HG03095 (cell line): Measurements from ENCODE around the gene SRRM5.
A peak's percentile ranks its signal among the peaks of the same experiment; 100 is the strongest.
"Not testable (repeated sequence)": the region's sequence is repeated elsewhere in the genome, so short reads cannot be mapped to it uniquely, and the experiment has no call there.

Experiments
- ATAC-seq: cut with Tn5 transposase; IDR thresholded peaks from one replicate; pipeline ENCODE4 v1.9.1; 2021; ENCODE audit warnings: moderate library complexity; ENCODE audit not compliant: unreplicated experiment

The SRRM5 gene

DNA sequence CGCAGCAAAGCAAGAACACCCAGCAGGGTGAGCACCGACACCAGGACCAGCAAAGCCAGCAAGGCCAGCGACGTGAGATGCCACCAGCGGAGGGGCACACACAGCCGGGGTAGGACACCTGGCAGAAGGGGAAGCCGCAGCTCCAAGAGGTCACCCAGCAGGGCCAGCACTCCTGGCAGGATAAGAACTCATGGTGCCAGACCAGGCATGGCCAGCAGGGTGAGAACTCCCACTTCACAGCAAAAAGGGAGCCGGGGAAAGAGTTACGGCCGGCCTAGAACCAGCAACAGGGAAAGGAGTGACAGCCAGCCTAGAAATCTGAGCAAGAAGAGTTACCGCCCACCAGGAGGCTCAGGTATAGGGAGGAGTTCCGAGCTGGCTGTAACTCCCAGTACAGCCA lies 486 bp downstream of the SRRM5 start:
- no peak for ATAC-seq

DNA sequence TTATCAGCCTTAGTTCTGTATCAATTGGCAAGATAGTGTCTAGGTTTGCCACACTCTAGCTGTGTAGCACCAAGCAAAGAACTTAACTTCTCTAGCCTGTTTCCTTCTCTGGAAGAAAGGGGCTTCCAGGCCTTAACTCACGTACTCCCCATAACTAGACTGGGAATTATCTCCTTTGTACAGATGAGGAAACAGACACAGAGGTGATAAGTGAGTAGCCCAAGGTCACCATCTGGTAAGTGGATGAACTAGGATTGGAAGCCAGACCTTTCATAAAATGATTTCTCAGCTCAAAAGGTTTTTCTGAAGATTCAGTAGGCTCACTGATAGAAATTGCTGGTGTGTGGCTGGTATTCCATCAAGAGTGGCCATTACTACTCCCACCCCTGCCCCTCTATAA lies 4.4 kb downstream of the SRRM5 start:
- ATAC-seq, result no peak

GRCh38 chr19:43616954-43617353 lies 5.1 kb downstream of the SRRM5 start:
- ATAC-seq, result no peak

- ATAC-seq, result peak; percentile 19
Observed at GRCh38 chr19:43618921-43619261, 7.0 kb downstream of the SRRM5 start.

- peak; percentile 50 for ATAC-seq
Observed at GRCh38 chr19:43619262-43620060, 7.6 kb downstream of the SRRM5 start, which contains the start of gene ZNF428. ZNF428 (minus strand) TSS chr19:43619629; CDS start chr19:43614304, 5,325 bp downstream.

DNA sequence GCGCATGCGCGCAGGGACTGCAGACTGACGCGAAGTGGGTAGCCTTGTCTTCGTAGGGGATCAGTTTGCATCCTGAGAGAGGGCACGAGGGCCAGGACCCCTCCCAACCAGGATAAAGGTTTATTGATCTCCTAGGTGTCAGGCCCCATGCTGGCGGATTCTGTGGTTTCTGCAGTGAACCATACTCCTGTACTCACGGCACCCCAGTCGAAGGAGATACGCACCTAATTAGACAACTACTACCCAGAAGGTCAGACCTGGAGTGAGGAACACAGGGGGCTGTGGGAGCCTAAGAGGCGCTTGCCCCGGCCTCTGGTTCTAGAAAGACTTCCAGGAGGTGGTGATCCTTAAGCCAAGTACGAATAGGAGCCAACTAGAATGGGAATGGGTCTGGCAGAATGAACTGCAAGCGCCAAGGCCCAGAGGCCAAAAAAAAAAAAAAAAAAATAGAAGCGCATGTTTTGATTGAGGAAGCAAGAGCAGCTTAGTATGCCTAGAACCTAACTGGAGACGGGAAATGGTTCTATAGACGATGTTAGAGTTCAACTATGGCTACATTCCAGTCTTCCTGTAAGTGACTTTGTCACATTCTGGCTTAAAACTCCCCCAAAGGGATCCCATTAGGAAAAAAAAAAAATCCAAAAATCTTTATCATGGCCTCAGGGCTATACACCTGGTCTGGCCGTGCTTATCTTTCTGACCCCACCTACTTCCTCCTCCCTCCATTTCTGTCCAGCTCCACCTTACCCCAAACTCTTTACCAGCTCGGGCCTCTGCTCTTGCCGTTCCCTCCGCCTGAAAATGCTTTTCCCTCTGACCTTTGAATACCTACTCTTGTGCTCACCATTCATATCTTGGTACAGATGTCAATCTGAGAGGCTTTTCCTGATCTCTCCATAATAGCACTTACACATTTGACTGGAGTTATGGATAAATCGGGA lies 8.4 kb downstream of the SRRM5 start:
- no peak for ATAC-seq

DNA sequence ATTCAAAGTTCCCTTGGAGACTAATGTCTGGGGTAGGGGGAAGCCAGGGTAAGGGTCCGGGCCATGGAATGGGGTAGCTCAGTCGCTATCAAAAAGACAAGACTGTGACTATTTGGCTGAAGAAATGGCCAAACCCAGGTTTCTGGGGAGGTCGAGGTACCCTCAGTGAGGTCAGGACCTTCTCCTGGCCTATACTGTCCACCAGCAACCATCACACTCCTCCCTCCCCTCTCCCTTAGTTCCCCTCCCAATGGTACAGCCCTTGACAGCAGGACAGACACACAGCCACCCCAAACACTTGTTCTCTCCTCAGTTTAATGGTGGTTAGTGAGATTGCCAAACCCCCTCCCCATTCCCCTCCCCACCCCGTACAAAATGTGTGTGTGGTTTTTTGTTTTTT lies 10.2 kb downstream of the SRRM5 start:
- no peak for ATAC-seq

GRCh38 chr19:43622956-43623355 lies 11.1 kb downstream of the SRRM5 start:
- no peak for ATAC-seq

- no peak for ATAC-seq
Observed at GRCh38 chr19:43623889-43624670, 12.2 kb downstream of the SRRM5 start.

- no peak for ATAC-seq
Observed at GRCh38 chr19:43624933-43625332, 13.0 kb downstream of the SRRM5 start.

- ATAC-seq, result no peak
Observed at GRCh38 chr19:43625918-43626579, 14.2 kb downstream of the SRRM5 start.

- ATAC-seq, result no peak
Observed at GRCh38 chr19:43626838-43627237, 14.9 kb downstream of the SRRM5 start.

DNA sequence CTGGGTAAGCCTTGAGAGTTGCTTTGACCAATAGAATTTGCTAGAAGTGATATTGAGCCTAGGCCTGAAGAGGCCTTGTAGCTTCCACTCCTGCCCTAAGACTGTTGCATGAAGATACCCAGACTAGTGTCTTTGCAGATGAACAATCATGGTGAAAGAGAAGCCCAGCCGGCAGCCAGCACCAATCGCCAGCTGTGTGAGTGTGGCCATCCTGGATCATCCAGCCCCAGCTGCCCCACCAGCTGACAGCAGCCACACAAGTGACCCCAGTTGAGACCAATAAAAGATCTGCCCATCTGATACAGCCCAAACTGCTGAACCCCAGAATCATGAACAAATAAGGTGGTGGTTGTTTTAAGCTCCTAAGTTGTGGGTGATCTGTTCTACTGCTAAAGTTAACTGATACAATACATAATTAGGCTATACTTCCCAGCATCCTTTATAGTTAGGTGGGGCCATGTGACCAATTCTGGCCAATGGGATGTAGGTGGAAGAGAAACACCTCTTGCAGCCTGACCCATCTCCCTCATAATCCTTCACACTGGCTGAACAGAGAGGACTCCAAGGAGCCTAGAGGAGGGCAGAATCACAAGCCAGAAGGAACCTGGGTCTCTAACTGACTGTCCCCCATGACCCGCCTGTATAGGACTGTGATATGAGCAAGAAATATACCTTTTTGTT lies 16.9 kb downstream of the SRRM5 start:
- ATAC-seq, result no peak

DNA sequence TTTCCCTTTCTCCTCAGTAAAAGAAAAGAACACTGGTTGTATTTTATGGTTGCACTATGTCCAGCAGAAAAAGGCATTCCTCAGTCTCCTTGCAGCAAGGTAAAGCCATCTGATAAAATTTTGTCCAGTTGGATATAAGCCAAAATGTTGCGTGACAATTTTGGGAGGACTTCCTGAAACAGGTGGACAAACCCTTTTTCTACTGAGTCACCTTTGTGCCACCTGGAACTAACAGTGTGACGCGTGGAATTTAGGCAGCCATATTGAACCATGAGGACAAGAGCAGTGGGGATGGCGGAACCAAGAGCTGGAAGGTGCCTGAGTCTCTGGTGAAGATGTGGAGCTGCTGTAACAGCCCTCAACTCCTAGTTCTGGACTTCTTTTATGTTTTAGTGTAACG lies 19.6 kb downstream of the SRRM5 start:
- no peak for ATAC-seq

DNA sequence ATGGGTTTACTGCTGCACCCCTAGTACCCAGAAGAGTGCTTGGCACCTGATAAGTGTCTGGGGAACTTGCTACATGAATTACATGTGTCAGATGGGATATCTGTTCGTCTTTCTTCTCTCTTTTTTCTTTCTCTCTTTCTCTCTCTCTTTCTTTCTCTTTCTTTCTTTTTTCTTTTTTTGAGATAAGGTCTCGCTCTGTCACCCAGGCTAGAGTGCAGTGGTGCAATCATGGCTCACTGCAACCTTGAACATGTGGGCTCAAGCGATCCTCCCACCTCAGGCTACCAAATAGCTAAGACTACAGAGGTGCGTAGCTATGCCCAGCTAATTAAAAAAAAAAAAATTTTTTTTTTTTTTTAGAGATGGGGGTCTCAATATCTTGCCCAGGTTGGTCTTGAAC lies 21.6 kb downstream of the SRRM5 start:
- no peak for ATAC-seq

DNA sequence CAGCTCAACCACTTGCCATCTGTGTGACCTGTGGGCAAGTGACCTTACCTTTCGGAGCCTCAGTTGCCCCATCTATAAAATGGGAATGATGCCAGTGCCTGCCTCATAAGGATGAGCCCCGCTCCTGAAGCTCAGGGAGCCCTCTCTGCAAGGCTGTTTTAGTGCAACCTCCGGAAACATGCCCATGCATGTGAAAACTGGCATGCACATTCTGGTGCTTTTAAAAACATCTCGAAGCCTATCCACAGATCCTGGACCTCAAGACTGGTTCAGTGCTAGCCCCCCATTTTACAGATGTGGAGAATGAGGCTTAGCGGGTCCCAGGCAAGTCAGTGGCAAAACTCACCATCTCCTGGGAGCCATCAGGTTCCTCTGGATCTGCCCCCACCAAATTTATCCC lies 22.2 kb downstream of the SRRM5 start:
- no peak for ATAC-seq

DNA sequence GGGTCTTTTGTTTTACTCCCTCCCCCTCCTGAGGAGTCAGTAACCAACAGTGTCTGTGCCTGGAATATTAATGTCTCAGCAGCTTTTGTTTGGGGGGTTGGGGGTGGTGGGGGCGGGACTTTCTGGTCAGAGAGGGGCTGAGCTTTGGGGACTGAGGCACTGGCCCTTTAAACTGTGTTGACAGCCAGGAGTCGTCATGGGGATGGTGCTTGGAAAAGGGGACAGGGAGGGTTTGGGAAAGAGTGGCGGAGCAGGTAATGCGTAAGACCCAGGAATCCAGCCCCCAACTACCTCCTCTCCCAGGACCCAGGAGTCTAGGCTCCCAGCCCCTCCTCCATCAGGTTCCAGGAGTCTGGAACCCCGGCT lies 22.6 kb downstream of the SRRM5 start:
- no peak for ATAC-seq

DNA sequence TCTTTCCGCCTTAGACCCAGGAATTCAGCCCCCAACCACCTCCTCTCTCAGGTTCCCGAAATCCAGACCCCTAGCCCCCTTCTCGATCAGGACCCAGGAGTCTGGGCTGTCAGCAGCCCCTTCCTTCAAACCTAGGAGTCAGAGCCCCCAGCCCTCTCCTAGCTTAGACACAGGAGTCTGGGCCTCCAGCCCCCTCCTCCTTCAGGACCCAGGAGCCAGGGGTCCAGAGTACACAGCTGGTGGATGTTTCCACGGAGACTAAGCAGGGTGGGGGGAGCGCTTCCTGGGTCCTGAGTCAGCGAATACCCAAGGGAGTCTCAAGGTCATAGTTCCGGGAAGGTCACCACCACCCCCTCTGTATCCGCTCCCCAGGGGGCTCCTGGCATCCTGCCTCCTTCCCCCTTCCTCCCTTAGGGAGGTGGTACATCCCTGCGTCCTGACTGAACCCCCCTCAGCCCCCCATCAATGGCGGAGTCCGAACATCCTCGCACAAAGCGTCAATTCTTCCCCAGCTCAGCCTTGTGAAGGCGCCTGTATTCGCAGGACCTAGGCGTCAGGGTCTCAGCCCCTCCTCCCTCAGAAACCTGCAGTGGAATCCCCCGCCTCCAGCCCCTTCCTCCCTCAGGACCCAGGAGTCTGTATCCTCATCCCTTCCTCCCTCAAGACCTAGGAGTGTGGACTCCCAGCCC lies 23.1 kb downstream of the SRRM5 start:
- no peak for ATAC-seq

DNA sequence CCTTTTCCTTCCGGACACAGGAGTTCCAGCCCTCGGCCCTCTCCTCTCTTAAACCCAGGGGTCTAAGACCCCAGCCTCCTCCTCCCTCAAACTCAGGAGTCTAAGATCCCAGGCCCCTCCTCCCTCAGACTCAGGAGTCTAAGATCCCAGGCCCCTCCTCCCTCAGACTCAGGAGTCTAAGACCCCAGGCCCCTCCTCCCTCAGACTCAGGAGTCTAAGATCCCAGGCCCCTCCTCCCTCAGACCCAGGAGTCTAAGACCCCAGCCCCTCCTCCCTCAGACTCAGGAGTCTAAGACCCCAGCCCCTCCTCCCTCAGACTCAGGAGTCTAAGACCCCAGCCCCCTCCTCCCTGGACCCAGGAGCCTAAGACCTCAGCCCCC lies 23.7 kb downstream of the SRRM5 start:
- not testable (repeated sequence) for ATAC-seq
